Measurements from ENCODE around the gene FOXO4. TPM values are rescaled to one million over a fixed set of nuclear protein-coding genes. Genes with fewer than 3 reads are reported as not detected.

FOXO4 gene
- total RNA-seq, 2 experiments from 2014 or later, result 6.0 to 7.8 TPM

DNA sequence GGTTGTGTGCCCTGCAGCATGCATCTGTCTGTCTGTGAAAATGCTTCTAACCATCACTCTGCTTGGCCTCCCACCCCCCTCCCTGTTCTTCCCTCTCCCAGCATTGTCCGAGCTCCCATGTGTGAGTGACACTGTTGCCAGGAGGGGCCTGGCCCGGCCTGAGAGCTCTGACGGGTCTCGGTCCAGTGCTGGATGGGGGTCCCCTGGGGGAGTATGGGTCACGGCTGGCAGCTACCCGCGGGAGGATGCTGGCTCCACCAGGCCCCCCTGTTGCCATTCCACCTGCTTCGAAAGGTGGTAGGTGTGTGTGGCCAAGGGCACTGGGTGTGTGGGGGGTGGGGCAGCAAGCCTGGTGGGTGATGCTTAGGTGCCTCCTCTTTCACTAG, 52.6 kb downstream of the FOXO4 start:
- Mint-ChIP-seq H3K4me1 (peaks cover 9% of the 10 kb centered on the region), H3K9me3 (no peaks in the 10 kb centered on the region), H3K27ac (no peak overlapping the region), H3K36me3 (no peaks in the 10 kb centered on the region), H3K27me3 (no peaks in the 10 kb centered on the region), H3K4me3 (no peak overlapping the region)
- DNase-seq, result no peak

DNA sequence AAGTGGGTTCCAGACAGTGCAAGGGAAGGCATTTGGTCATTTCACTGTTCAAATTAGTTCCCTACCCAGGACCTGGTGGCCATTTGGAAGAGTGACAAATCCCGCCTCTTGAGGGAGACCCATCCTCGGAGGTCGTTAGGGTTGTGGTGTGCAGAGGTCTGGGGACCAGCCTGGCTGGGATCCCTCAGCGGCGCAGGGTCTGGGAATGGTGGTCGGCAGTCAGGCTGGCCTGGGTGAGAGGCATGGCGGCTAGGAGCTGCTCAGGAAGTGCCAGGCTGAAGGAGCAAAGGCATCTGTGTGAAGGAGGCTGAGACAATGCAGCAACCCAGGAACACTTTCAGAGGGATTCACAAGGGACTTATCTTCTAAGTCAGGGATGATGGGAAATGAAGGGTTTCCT, 55.7 kb downstream of the FOXO4 start:
- Mint-ChIP-seq H3K27me3 (no peaks in the 10 kb centered on the region), H3K4me3 (no peak overlapping the region), H3K4me1 (peaks cover 2% of the 10 kb centered on the region), H3K9me3 (no peaks in the 10 kb centered on the region), H3K36me3 (no peaks in the 10 kb centered on the region), H3K27ac (no peak overlapping the region)
- no peak for DNase-seq

Other genes with a start within 250 kb of the FOXO4 start
- not detected for gene TEX11, start 187.1 kb upstream of the FOXO4 start, total RNA-seq
- gene SLC7A3, start 164.8 kb upstream of the FOXO4 start, total RNA-seq, result 1 to 10 TPM; 2.9 to 3.0 TPM
- 10 to 100 TPM; 44.4 to 44.8 TPM for gene SNX12, start 27.5 kb upstream of the FOXO4 start, total RNA-seq
- 10 to 100 TPM in 1 of 2 experiments, 1 to 10 TPM in 1; 6.7 to 10.4 TPM for gene CXorf65, start 10.9 kb downstream of the FOXO4 start, total RNA-seq
- gene IL2RG, start 15.7 kb downstream of the FOXO4 start, total RNA-seq, result 100 to 1,000 TPM; 231 to 241 TPM
- gene MED12, start 22.7 kb downstream of the FOXO4 start, total RNA-seq, result 10 to 100 TPM; 43.4 to 46.4 TPM
- gene NLGN3, start 49.0 kb downstream of the FOXO4 start, total RNA-seq, result under 1 TPM; 0.41 to 0.58 TPM
- not detected for gene GJB1, start 127.4 kb downstream of the FOXO4 start, total RNA-seq
- 10 to 100 TPM; 22.9 to 25.1 TPM for gene ZMYM3, start 158.3 kb downstream of the FOXO4 start, total RNA-seq
- gene NONO, start 187.8 kb downstream of the FOXO4 start, total RNA-seq, result 100 to 1,000 TPM; 521 to 536 TPM
- gene ITGB1BP2, start 205.9 kb downstream of the FOXO4 start, total RNA-seq, result 1 to 10 TPM; 4.9 to 5.6 TPM